HG02588 (cell line): ENCODE data around the gene ISM1.

Source experiments
- ATAC-seq: cut with Tn5 transposase; IDR thresholded peaks from one replicate; pipeline ENCODE4 v1.9.1; 2021; ENCODE audit warnings: mild to moderate bottlenecking, moderate library complexity; ENCODE audit not compliant: unreplicated experiment

The ISM1 gene

GRCh38 chr20:13340088-13340487 is 119.0 kb downstream of the ISM1 start:
- ATAC-seq, result no peak

GRCh38 chr20:13341737-13342393 is 120.8 kb downstream of the ISM1 start:
- no peak for ATAC-seq

- ATAC-seq, result no peak
Measured at GRCh38 chr20:13342469-13343242, 121.6 kb downstream of the ISM1 start.

- no peak for ATAC-seq
Measured at GRCh38 chr20:13344671-13345070, 123.6 kb downstream of the ISM1 start.

DNA sequence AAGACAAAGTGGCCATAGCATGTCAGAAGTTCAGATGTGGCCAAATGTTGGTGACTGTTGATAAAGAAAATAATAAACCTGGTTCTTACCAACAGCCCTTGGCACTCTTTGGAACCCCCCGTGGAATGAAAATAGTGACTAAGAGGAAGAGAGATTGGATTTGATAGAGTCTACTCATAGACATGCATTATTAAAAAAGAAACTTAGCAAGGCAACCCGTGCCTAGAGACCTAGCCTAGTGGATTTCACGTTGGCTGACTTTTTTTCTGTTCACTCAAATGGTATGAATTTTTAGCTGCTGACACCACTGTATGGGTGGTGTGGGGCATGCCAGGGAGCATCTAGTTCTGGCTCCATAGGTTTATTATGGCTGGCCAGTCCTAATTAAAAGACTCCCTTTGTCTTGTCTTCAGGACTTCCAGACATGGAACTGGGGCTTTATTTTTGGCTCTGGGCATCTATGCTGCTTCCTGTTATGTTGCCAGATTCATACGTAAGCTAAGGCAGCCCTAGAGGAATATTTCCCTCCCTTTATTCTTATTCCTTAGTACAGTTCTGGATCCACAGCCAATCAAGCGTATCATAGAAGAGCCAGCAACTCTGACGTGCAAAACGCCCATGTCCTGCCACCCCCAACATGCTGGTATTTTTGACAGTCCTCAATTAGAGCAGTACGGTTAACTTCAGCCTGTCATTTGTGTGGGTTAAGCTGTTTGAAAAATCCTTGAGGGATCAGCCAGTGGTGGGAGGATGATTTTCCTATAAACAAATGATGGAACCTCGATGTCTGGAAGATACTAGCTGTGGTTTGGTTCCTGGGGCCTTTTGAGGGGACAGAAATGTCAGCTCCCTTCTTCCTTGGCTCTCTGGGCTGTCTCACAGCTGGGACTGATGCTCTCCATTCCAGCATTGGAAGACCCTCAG is 127.5 kb downstream of the ISM1 start:
- no peak for ATAC-seq

- no peak for ATAC-seq
Measured at GRCh38 chr20:13349235-13349604, 128.1 kb downstream of the ISM1 start.
